ENCODE data around the gene C11orf52. TPM values are rescaled to one million over a fixed set of nuclear protein-coding genes. Genes with fewer than 3 reads are reported as not detected.

C11orf52 gene
- total and polyA plus RNA-seq, 2 of the 13 experiments (the other 11 are each of a cell fraction or from before 2014, with no cell fraction given) = 7.4 to 11.0 TPM

GRCh38 chr11:111926505-111927391, 8.0 kb downstream of the C11orf52 start (continued):
- TF ChIP-seq BCL3 (CRISPR knock-in tag; IDR thresholded peaks at IDR 0.05) = peak; percentile 27; the same call in 1 of the 2 replicates
- TF ChIP-seq CCDC6 (CRISPR knock-in tag; IDR thresholded peaks at IDR 0.05) = peak; percentile 71
- no peak for TF ChIP-seq ZNF280D (CRISPR knock-in tag; IDR thresholded peaks at IDR 0.05)
- TF ChIP-seq ZNF280B (CRISPR knock-in tag; IDR thresholded peaks at IDR 0.05; ENCODE audit: borderline replicate concordance) = peak; percentile 43; the same call in 1 of the 2 replicates
- no peak for TF ChIP-seq GFI1 (CRISPR knock-in tag; IDR thresholded peaks at IDR 0.05; ENCODE audit: borderline replicate concordance)
- TF ChIP-seq FIP1L1 (IDR thresholded peaks at IDR 0.05; ENCODE audit: borderline replicate concordance, insufficient read depth, low read depth, low read length) = no peak
- no peak for TF ChIP-seq ZNF569 (CRISPR knock-in tag; IDR thresholded peaks at IDR 0.05; ENCODE audit: borderline replicate concordance)
- TF ChIP-seq ZHX1 (CRISPR knock-in tag; IDR thresholded peaks at IDR 0.05; ENCODE audit: low read depth) = peak; percentile 61; the same call in 1 of the 2 replicates
- TF ChIP-seq SOX6 (IDR thresholded peaks at IDR 0.05) = no peak
- TF ChIP-seq SOX6 (CRISPR knock-in tag; IDR thresholded peaks at IDR 0.05) = peak; percentile 74; the same call in 1 of the 2 replicates
- no peak for TF ChIP-seq RFXANK (CRISPR knock-in tag; IDR thresholded peaks at IDR 0.05)
- 0 out of 2 replicates have a peak, but pooled peaks have one; percentile 47 for TF ChIP-seq ZBED4 (CRISPR knock-in tag; IDR thresholded peaks at IDR 0.05; ENCODE audit: borderline replicate concordance)
- no peak; the same call in 1 of the 2 replicates for TF ChIP-seq IRX3 (CRISPR knock-in tag; IDR thresholded peaks at IDR 0.05; ENCODE audit: borderline replicate concordance, low read depth)
- TF ChIP-seq ZNF607 (CRISPR knock-in tag; IDR thresholded peaks at IDR 0.05; ENCODE audit: borderline replicate concordance) = peak; percentile 45; the same call in 1 of the 2 replicates
